ENCODE measurements around the gene DYRK3.

GRCh38 chr1:206686478-206687249, 51.3 kb downstream of the DYRK3 start:
- TF ChIP-seq POLR2AphosphoS5 (IDR thresholded peaks at IDR 0.05) (no peak), EP300 (IDR thresholded peaks at IDR 0.05) (no peak)
